Gastroesophageal sphincter (tissue), 3 donors: ENCODE data around the gene CLIC6.

ENCODE experiments used
- CTCF ChIP-seq, 4 experiments: fragments of 200-600 bp in 2 of 4; fragments of 450-650 bp in 2 of 4; sonication (generic) in 1 of 4; IDR thresholded peaks; one replicate each; pipeline ENCODE4 v1.5.1; 2017 to 2019; ENCODE audit warnings: antibody characterized with exemption in 4 of 4, mild to moderate bottlenecking in 2 of 4, moderate library complexity in 2 of 4
- EP300 ChIP-seq: sonication (generic); formaldehyde crosslinking; IDR thresholded peaks from one replicate; pipeline ENCODE4 v1.6.1; 2017; ENCODE audit warnings: antibody characterized with exemption, mild to moderate bottlenecking
- POLR2A ChIP-seq, 2 donors: fragments of 450-650 bp; IDR thresholded peaks; one replicate each; pipeline ENCODE4 v1.6.1; 2017; ENCODE audit warnings: antibody characterized with exemption in 2 of 2, mild to moderate bottlenecking in 2 of 2, moderate library complexity in 1 of 2

GRCh38 chr21:34621434-34622350 is 47.1 kb upstream of the CLIC6 start:
- TF ChIP-seq POLR2A (IDR thresholded peaks at IDR 0.05): no peak
- no peak for TF ChIP-seq CTCF (IDR thresholded peaks at IDR 0.05)
- no peak for TF ChIP-seq EP300
